Mesenchymal stem cell (in vitro differentiated cells and primary cell): ENCODE measurements around the gene TRIM46.
"Not testable (repeated sequence)": the region's sequence is repeated elsewhere in the genome, so short reads cannot be mapped to it uniquely, and the experiment has no call there.

Experiments used
- DNase-seq: peaks from one replicate; pipeline ENCODE4 v3.0.0-alpha.2; 2013
- H2AFZ ChIP-seq: one replicate; pipeline ENCODE4 v1.6.1; 2013; ENCODE audit warnings: low read depth, mild to moderate bottlenecking, control low read depth, inconsistent platforms, low read length, moderate library complexity
- H2AK5ac ChIP-seq: 2 replicates; pipeline ENCODE4 v1.6.1; 2013; ENCODE audit warnings: low read length, moderate library complexity, mild to moderate bottlenecking, inconsistent platforms; ENCODE audit not compliant: severe bottlenecking
- H2BK120ac ChIP-seq: one replicate; pipeline ENCODE4 v1.6.1; 2013; ENCODE audit warnings: low read depth, mild to moderate bottlenecking, inconsistent platforms, low read length, moderate library complexity
- H2BK12ac ChIP-seq, 2 experiments: one replicate each; pipeline ENCODE4 v1.6.1; 2013; ENCODE audit warnings: inconsistent platforms in 2 of 2, low read length in 2 of 2, mild to moderate bottlenecking in 2 of 2, moderate library complexity in 2 of 2, control low read depth in 1 of 2
- H2BK15ac ChIP-seq: one replicate; pipeline ENCODE4 v1.6.1; 2013; ENCODE audit warnings: mild to moderate bottlenecking, low read depth, inconsistent platforms; ENCODE audit not compliant: poor library complexity, severe bottlenecking
- H2BK5ac ChIP-seq: 2 replicates; pipeline ENCODE4 v1.6.1; 2013; ENCODE audit warnings: low read depth, mild to moderate bottlenecking, low read length, control low read depth, inconsistent platforms; ENCODE audit not compliant: poor library complexity, severe bottlenecking
- H3K14ac ChIP-seq, 2 experiments: one replicate each; pipeline ENCODE4 v1.6.1; 2013; ENCODE audit warnings: inconsistent platforms in 2 of 2, low read length in 2 of 2, control low read depth in 1 of 2, mild to moderate bottlenecking in 1 of 2, moderate library complexity in 1 of 2
- H3K18ac ChIP-seq, 2 experiments: one replicate each; pipeline ENCODE4 v1.6.1; 2013; ENCODE audit warnings: inconsistent platforms in 2 of 2, low read length in 2 of 2, control low read depth in 1 of 2, low read depth in 1 of 2, mild to moderate bottlenecking in 1 of 2
- H3K23ac ChIP-seq, 2 experiments: one replicate each; pipeline ENCODE4 v1.6.1; 2013; ENCODE audit warnings: inconsistent platforms in 2 of 2, low read length in 2 of 2, mild to moderate bottlenecking in 2 of 2, moderate library complexity in 2 of 2, control low read depth in 1 of 2
- H3K27ac ChIP-seq: 2 replicates; pipeline ENCODE4 v1.5.1; 2013; ENCODE audit warnings: mild to moderate bottlenecking, moderate library complexity, low read length, control low read depth, inconsistent platforms; ENCODE audit not compliant: poor library complexity, severe bottlenecking
- H3K27me3 ChIP-seq, 2 experiments: 2 replicates each; pipeline versions ENCODE4 v1.6.1 to v1.7.0; 2013; ENCODE audit warnings: low read length in 2 of 2, mild to moderate bottlenecking in 2 of 2, moderate library complexity in 2 of 2, control low read depth in 1 of 2, inconsistent platforms in 1 of 2; ENCODE audit not compliant: control insufficient read depth in 1 of 2, insufficient read depth in 1 of 2
- H3K36me3 ChIP-seq, 2 experiments: 2 replicates each; pipeline versions ENCODE4 v1.6.1 to v1.7.0; 2013; ENCODE audit warnings: low read length in 2 of 2, control low read depth in 1 of 2, inconsistent platforms in 1 of 2, low read depth in 1 of 2, mild to moderate bottlenecking in 1 of 2; ENCODE audit not compliant: insufficient read depth in 2 of 2, control insufficient read depth in 1 of 2
- H3K4ac ChIP-seq, 2 experiments: one replicate each; pipeline ENCODE4 v1.6.1; 2013; ENCODE audit warnings: inconsistent platforms in 2 of 2, low read length in 2 of 2, mild to moderate bottlenecking in 2 of 2, moderate library complexity in 2 of 2, control low read depth in 1 of 2, low read depth in 1 of 2
- H3K4me1 ChIP-seq: 2 replicates; pipeline ENCODE4 v1.6.1; 2013; ENCODE audit warnings: low read depth, low read length, control low read depth; ENCODE audit not compliant: control insufficient read depth, insufficient read depth
- H3K4me2 ChIP-seq: 2 replicates; pipeline ENCODE4 v1.6.1; 2013; ENCODE audit warnings: low read length, mild to moderate bottlenecking, inconsistent platforms; ENCODE audit not compliant: poor library complexity, severe bottlenecking
- H3K4me3 ChIP-seq, 2 experiments: 2 replicates each; pipeline versions ENCODE4 v1.5.1 to v1.7.0; 2013; ENCODE audit warnings: low read length in 2 of 2, mild to moderate bottlenecking in 2 of 2, control low read depth in 1 of 2, low read depth in 1 of 2; ENCODE audit not compliant: insufficient read depth in 1 of 2
- H3K79me1 ChIP-seq: replicated peaks from 2 replicates; pipeline ENCODE4 v1.6.1; 2013; ENCODE audit warnings: mild to moderate bottlenecking, control low read depth, low read length, inconsistent platforms; ENCODE audit not compliant: poor library complexity, severe bottlenecking
- H3K9ac ChIP-seq: 2 replicates; pipeline ENCODE4 v1.7.0; 2013; ENCODE audit warnings: mild to moderate bottlenecking, low read length, moderate library complexity
- H3K9me3 ChIP-seq: 2 replicates; pipeline ENCODE4 v1.7.0; 2013; ENCODE audit warnings: mild to moderate bottlenecking, low read length; ENCODE audit not compliant: control insufficient read depth
- H4K8ac ChIP-seq: one replicate; pipeline ENCODE4 v1.6.1; 2013; ENCODE audit warnings: inconsistent platforms, mild to moderate bottlenecking, low read length, moderate library complexity
- H4K91ac ChIP-seq: one replicate; pipeline ENCODE4 v1.6.1; 2013; ENCODE audit warnings: mild to moderate bottlenecking, low read length, inconsistent platforms
- WGBS: methylation state at CpG from one replicate; pipeline ENCODE4 v1.1.7; 2013; ENCODE audit warnings: mixed read lengths; 5-methylcytosine and 5-hydroxymethylcytosine counted together

TRIM46 gene

GRCh38 chr1:155193275-155193990 is 19.8 kb downstream of the TRIM46 start:
- Histone ChIP-seq H3K23ac (peak overlapping the region in 1 of 2 experiments; percentile 63), H3K4me1 (peaks cover 27% of the 10 kb centered on the region), H2AK5ac (peak overlapping the region; percentile 61), H2AFZ (peak overlapping the region; percentile 62), H3K14ac (peak overlapping the region in 1 of 2 experiments; percentile 53), H3K4ac (peak overlapping the region; percentile 89 to 91), H3K4me2 (peak overlapping the region; percentile 75), H3K27me3 (no peaks in the 10 kb centered on the region), H4K91ac (peak overlapping the region; percentile 98), H3K79me1 (peaks cover 11% of the 10 kb centered on the region), H3K18ac (peak overlapping the region; percentile 93 to 97), H3K4me3 (peak overlapping the region; percentile 52 to 81), H2BK5ac (peak overlapping the region; percentile 25), H3K9ac (peak overlapping the region; percentile 96), H3K36me3 (peaks cover 19 to 24% of the 10 kb centered on the region in 2 experiments), H3K27ac (peak overlapping the region; percentile 79), H4K8ac (peak overlapping the region; percentile 98), H2BK120ac (peak overlapping the region; percentile 43), H3K9me3 (no peaks in the 10 kb centered on the region), H2BK15ac (peak overlapping the region; percentile 90), H2BK12ac (peak overlapping the region in 1 of 2 experiments; percentile 46)
- DNase-seq: peak; percentile 94
- 1% methylated on average over 28 of the region's 38 CpGs for WGBS

GRCh38 chr1:155193991-155194240 is 20.3 kb downstream of the TRIM46 start:
- Histone ChIP-seq H2BK12ac (peak overlapping the region in 1 of 2 experiments; percentile 46), H2AK5ac (peak overlapping the region; percentile 38), H3K36me3 (peaks cover 19 to 27% of the 10 kb centered on the region in 2 experiments), H3K14ac (peak overlapping the region in 1 of 2 experiments; percentile 53), H4K91ac (peak overlapping the region; percentile 98), H2AFZ (peak overlapping the region; percentile 30), H3K18ac (peak overlapping the region; percentile 93 to 97), H3K23ac (peak overlapping the region in 1 of 2 experiments; percentile 63), H3K4ac (peak overlapping the region; percentile 56 to 89), H3K4me3 (peak overlapping the region; percentile 52 to 81), H3K9ac (peak overlapping the region; percentile 96), H4K8ac (peak overlapping the region; percentile 98), H3K27ac (peak overlapping the region; percentile 63), H3K79me1 (peaks cover 11% of the 10 kb centered on the region), H2BK5ac (peak overlapping the region; percentile 25), H3K4me1 (peaks cover 27% of the 10 kb centered on the region), H3K4me2 (peak overlapping the region; percentile 75)
- WGBS: 5% methylated on average over 15 of the region's 16 CpGs
- not testable (repeated sequence) for H3K9me3 ChIP-seq, H3K27me3 ChIP-seq, DNase-seq, H2BK120ac ChIP-seq, H2BK15ac ChIP-seq

GRCh38 chr1:155195201-155196102 is 21.8 kb downstream of the TRIM46 start:
- Histone ChIP-seq H3K4ac (no peak overlapping the region), H3K4me3 (peak overlapping the region; percentile 57 to 81), H4K8ac (no peak overlapping the region), H3K36me3 (peaks cover 27 to 39% of the 10 kb centered on the region in 2 experiments), H2BK12ac (no peak overlapping the region), H2BK5ac (no peak overlapping the region), H3K9ac (peak overlapping the region; percentile 96), H3K18ac (no peak overlapping the region), H3K27me3 (no peaks in the 10 kb centered on the region), H4K91ac (no peak overlapping the region), H2AK5ac (no peak overlapping the region), H3K23ac (no peak overlapping the region), H3K14ac (no peak overlapping the region), H2BK15ac (no peak overlapping the region), H2BK120ac (peak overlapping the region; percentile 54), H2AFZ (no peak overlapping the region), H3K79me1 (peaks cover 11% of the 10 kb centered on the region), H3K27ac (no peak overlapping the region), H3K9me3 (no peaks in the 10 kb centered on the region), H3K4me2 (peak overlapping the region; percentile 94), H3K4me1 (peaks cover 27% of the 10 kb centered on the region)
- 23% methylated on average over 17 of the region's 27 CpGs for WGBS
- DNase-seq: peak; percentile 51
